GM23338 (cell line): ENCODE measurements around the gene SEC63. TPM values are rescaled to one million over a fixed set of nuclear protein-coding genes. Genes with fewer than 3 reads are reported as not detected.

Experiments
- ATAC-seq: fragments of 200-7000 bp; cut with Tn5 transposase; 3 replicates; pipeline ENCODE4 v1.9.1; 2020
- DNase-seq: peaks from one replicate; pipeline ENCODE4 v3.0.0-alpha.2; 2015; ENCODE audit warnings: low spot score
- H2AFZ ChIP-seq: fragments of 200-600 bp; sonication (generic); 2 replicates; pipeline ENCODE4 v1.8.0; 2016; ENCODE audit warnings: antibody characterized with exemption, mild to moderate bottlenecking, moderate library complexity
- H3F3A ChIP-seq: fragments of 200-600 bp; sonication (generic); replicated peaks from 2 replicates; pipeline ENCODE4 v1.8.0; 2017; ENCODE audit warnings: antibody characterized with exemption, mixed run types, low read depth
- H3K27ac ChIP-seq: fragments of 200-600 bp; sonication (generic); 2 replicates; pipeline ENCODE4 v1.6.1; 2016; ENCODE audit warnings: low read depth
- H3K27me3 ChIP-seq: fragments of 200-600 bp; sonication (generic); 2 replicates; pipeline ENCODE4 v1.8.0; 2016; ENCODE audit warnings: mild to moderate bottlenecking, mixed run types, moderate library complexity; ENCODE audit not compliant: insufficient read depth
- H3K36me3 ChIP-seq: fragments of 200-600 bp; sonication (generic); 2 replicates; pipeline ENCODE4 v1.8.0; 2016; ENCODE audit warnings: mild to moderate bottlenecking; ENCODE audit not compliant: insufficient read depth
- H3K4me1 ChIP-seq: fragments of 200-600 bp; sonication (generic); 2 replicates; pipeline ENCODE4 v1.8.0; 2016; ENCODE audit warnings: mild to moderate bottlenecking, moderate library complexity; ENCODE audit not compliant: insufficient read depth
- H3K4me2 ChIP-seq: fragments of 200-600 bp; sonication (generic); 2 replicates; pipeline ENCODE4 v1.7.1; 2017; ENCODE audit warnings: mixed run types
- H3K4me3 ChIP-seq: fragments of 200-600 bp; sonication (generic); 2 replicates; pipeline ENCODE4 v1.6.1; 2016; ENCODE audit warnings: mixed run types
- H3K79me2 ChIP-seq: fragments of 200-600 bp; sonication (generic); replicated peaks from 2 replicates; pipeline ENCODE4 v1.8.0; 2017; ENCODE audit warnings: mild to moderate bottlenecking; ENCODE audit not compliant: insufficient read depth
- H3K9me2 ChIP-seq: fragments of 200-600 bp; sonication (generic); 2 replicates; pipeline ENCODE4 v1.8.0; 2017; ENCODE audit not compliant: insufficient read depth
- H4K20me1 ChIP-seq: fragments of 200-600 bp; sonication (generic); replicated peaks from 2 replicates; pipeline ENCODE4 v1.8.0; 2017; ENCODE audit warnings: mild to moderate bottlenecking; ENCODE audit not compliant: insufficient read depth
- H3K27ac Mint-ChIP-seq: 2 replicates; pipeline ENCODE4 v1.8.0; 2020; ENCODE audit warnings: inconsistent platforms, mild to moderate bottlenecking, moderate library complexity, mixed read lengths
- H3K27me3 Mint-ChIP-seq: 3 replicates; pipeline ENCODE4 v1.8.0; 2022; ENCODE audit warnings: low read depth, mild to moderate bottlenecking, moderate library complexity, mixed read lengths, inconsistent platforms; ENCODE audit not compliant: insufficient read depth, poor library complexity
- H3K36me3 Mint-ChIP-seq: 3 replicates; pipeline ENCODE4 v1.8.0; 2021; ENCODE audit warnings: low read depth, mild to moderate bottlenecking, inconsistent platforms, moderate library complexity, mixed read lengths
- H3K4me1 Mint-ChIP-seq: 3 replicates; pipeline ENCODE4 v1.8.0; 2020; ENCODE audit warnings: mild to moderate bottlenecking, inconsistent platforms, mixed read lengths
- H3K4me3 Mint-ChIP-seq: 3 replicates; pipeline ENCODE4 v1.8.0; 2021; ENCODE audit warnings: moderate library complexity, mild to moderate bottlenecking, inconsistent platforms, mixed read lengths
- H3K9me3 Mint-ChIP-seq: 3 replicates; pipeline ENCODE4 v1.8.0; 2020; ENCODE audit warnings: moderate library complexity, mild to moderate bottlenecking, inconsistent platforms, mixed read lengths
- CREB1 ChIP-seq: fragments of 250-450 bp; sonication (Bioruptor Pico); IDR thresholded peaks from 2 replicates; pipeline ENCODE4 v1.5.0; 2020; ENCODE audit warnings: low read depth, mild to moderate bottlenecking, moderate library complexity
- EZH2 ChIP-seq: fragments of 200-600 bp; sonication (generic); IDR thresholded peaks from one replicate; pipeline ENCODE4 v1.8.0; 2017; ENCODE audit warnings: antibody characterized with exemption, mild to moderate bottlenecking, low read depth; ENCODE audit not compliant: unreplicated experiment
- JUNB ChIP-seq: IDR thresholded peaks from one replicate; pipeline ENCODE4 v1.6.1; 2016; ENCODE audit warnings: antibody characterized with exemption; ENCODE audit not compliant: unreplicated experiment
- NANOG ChIP-seq: IDR thresholded peaks from 2 replicates; pipeline ENCODE4 v1.6.1; 2016; ENCODE audit warnings: antibody characterized with exemption, borderline replicate concordance
- POLR2AphosphoS5 ChIP-seq: IDR thresholded peaks from 2 replicates; pipeline ENCODE4 v1.6.1; 2016; ENCODE audit warnings: antibody characterized with exemption, low read depth
- STAT1 ChIP-seq: IDR thresholded peaks from one replicate; pipeline ENCODE4 v1.6.1; 2016; ENCODE audit warnings: antibody characterized with exemption; ENCODE audit not compliant: unreplicated experiment
- ZNF114 ChIP-seq: fragments of 250-450 bp; sonication (Bioruptor Pico); IDR thresholded peaks from 2 replicates; pipeline ENCODE4 v1.5.0; 2020; ENCODE audit warnings: mild to moderate bottlenecking, moderate library complexity
- ZNF331 ChIP-seq: fragments of 250-450 bp; sonication (Bioruptor Pico); IDR thresholded peaks from 2 replicates; pipeline ENCODE4 v1.5.0; 2020; ENCODE audit warnings: low read depth, mild to moderate bottlenecking, moderate library complexity
- polyA plus RNA-seq: library from polyadenylated mRNA; unstranded; fragments of >200 nt; fragmentation: Nextera tagmentation; extraction: Ambion mirVana; gene quantifications from 2 replicates; pipeline ENCODE4 v1.2.1, GENCODE V29; 2016
- total RNA-seq: library from RNA; depleted of rRNA; stranded (reverse); fragments of >200 nt; shearing (Covaris generic); gene quantifications from 2 replicates; pipeline ENCODE4 v1.2.3, GENCODE V29; 2014
- TF ChIP-seq, protein P1 (sequence below), 2 experiments: fragments of 200-600 bp in 1 of 2; sonication (generic) in 1 of 2; conservative IDR thresholded peaks; 2 replicates each; pipeline versions ENCODE4 v1.5.1 to v1.6.1; 2016 to 2017; ENCODE audit warnings: antibody characterized with exemption in 2 of 2, low read depth in 2 of 2, mild to moderate bottlenecking in 2 of 2, moderate library complexity in 1 of 2
- TF ChIP-seq, protein P2 (sequence below): IDR thresholded peaks from 2 replicates; pipeline ENCODE4 v1.6.1; 2016; ENCODE audit warnings: antibody characterized with exemption
- TF ChIP-seq, protein P3 (sequence below): IDR thresholded peaks from one replicate; pipeline ENCODE4 v1.6.1; 2018; ENCODE audit warnings: antibody characterized with exemption; ENCODE audit not compliant: unreplicated experiment

SEC63 gene
- total and polyA plus RNA-seq, 2 experiments from 2014 or later, result 48.2 to 124 TPM

- TF ChIP-seq ZNF331 (CRISPR knock-in tag), result no peak
- TF ChIP-seq STAT1, result no peak
- TF ChIP-seq, protein P1, sequence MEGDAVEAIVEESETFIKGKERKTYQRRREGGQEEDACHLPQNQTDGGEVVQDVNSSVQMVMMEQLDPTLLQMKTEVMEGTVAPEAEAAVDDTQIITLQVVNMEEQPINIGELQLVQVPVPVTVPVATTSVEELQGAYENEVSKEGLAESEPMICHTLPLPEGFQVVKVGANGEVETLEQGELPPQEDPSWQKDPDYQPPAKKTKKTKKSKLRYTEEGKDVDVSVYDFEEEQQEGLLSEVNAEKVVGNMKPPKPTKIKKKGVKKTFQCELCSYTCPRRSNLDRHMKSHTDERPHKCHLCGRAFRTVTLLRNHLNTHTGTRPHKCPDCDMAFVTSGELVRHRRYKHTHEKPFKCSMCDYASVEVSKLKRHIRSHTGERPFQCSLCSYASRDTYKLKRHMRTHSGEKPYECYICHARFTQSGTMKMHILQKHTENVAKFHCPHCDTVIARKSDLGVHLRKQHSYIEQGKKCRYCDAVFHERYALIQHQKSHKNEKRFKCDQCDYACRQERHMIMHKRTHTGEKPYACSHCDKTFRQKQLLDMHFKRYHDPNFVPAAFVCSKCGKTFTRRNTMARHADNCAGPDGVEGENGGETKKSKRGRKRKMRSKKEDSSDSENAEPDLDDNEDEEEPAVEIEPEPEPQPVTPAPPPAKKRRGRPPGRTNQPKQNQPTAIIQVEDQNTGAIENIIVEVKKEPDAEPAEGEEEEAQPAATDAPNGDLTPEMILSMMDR (conservative IDR thresholded peaks at IDR 0.05; ENCODE audit: low read depth in 2 of 2), result no peak
- TF ChIP-seq POLR2AphosphoS5, result no peak
- no peak for TF ChIP-seq CREB1
Observed at GRCh38 chr6:107988570-107988969, 30.6 kb upstream of the SEC63 start (continued).

GRCh38 chr6:107987805-107988204 is 29.8 kb upstream of the SEC63 start:
- Histone ChIP-seq H4K20me1 (no peaks in the 10 kb centered on the region), H3K4me2 (peak overlapping the region; percentile 44), H3K9me2 (no peaks in the 10 kb centered on the region; the same call in 1 of the 2 replicates), H3K27me3 (no peaks in the 10 kb centered on the region), H3K4me1 (peaks cover 59% of the 10 kb centered on the region), H3K36me3 (no peaks in the 10 kb centered on the region), H3K79me2 (no peaks in the 10 kb centered on the region), H3F3A (peaks cover 4% of the 10 kb centered on the region; the same call in 1 of the 2 replicates), H2AFZ (no peak overlapping the region), H3K27ac (peak overlapping the region; percentile 86), H3K4me3 (peak overlapping the region; percentile 8; the same call in 1 of the 2 replicates)
- H3K4me1 Mint-ChIP-seq, result peaks cover 56% of the 10 kb centered on the region
- ATAC-seq (peak; percentile 65), DNase-seq (peak; percentile 53)
- peaks cover 10% of the 10 kb centered on the region; the same call in 2 of the 3 replicates for H3K9me3 Mint-ChIP-seq
- TF ChIP-seq ZNF331 (CRISPR knock-in tag), result no peak
- H3K4me3 Mint-ChIP-seq, result peak overlapping the region; percentile 42; the same call in 2 of the 3 replicates
- H3K36me3 Mint-ChIP-seq, result peaks cover 7% of the 10 kb centered on the region; the same call in 2 of the 3 replicates
- peaks cover 7% of the 10 kb centered on the region for H3K27me3 Mint-ChIP-seq
- H3K27ac Mint-ChIP-seq, result peak overlapping the region; percentile 63

DNA sequence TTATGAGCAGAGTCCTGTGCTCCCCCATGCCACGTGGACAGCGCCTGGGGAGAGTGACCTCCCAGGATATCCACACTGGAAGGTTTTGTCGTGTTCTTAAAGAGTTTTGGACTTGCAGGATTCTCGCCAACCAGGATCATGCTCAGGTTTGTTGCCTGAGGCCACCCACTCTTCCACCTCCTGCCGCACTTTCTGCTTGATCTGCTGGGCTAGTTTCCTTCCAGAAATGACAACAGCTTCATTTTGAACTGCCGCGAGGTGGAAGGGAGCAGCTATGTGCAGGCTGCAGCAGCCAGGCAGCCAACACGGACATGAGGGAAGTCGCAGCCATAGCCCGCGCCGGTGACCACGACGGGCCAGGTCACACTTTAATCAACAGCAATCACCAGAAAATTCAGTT is 27.7 kb upstream of the SEC63 start:
- Histone ChIP-seq H3K4me3 (no peak overlapping the region), H3F3A (peaks cover 4% of the 10 kb centered on the region; the same call in 1 of the 2 replicates), H3K4me1 (peaks cover 49% of the 10 kb centered on the region), H3K27me3 (no peaks in the 10 kb centered on the region), H3K27ac (no peak overlapping the region), H3K9me2 (no peaks in the 10 kb centered on the region; the same call in 1 of the 2 replicates), H2AFZ (peak overlapping the region; percentile 60; the same call in 1 of the 2 replicates), H3K79me2 (no peaks in the 10 kb centered on the region), H3K36me3 (no peaks in the 10 kb centered on the region), H4K20me1 (no peaks in the 10 kb centered on the region), H3K4me2 (no peak overlapping the region)
- Mint-ChIP-seq H3K9me3 (peaks cover 8% of the 10 kb centered on the region; the same call in 2 of the 3 replicates), H3K36me3 (peaks cover 7% of the 10 kb centered on the region; the same call in 2 of the 3 replicates), H3K4me1 (peaks cover 47% of the 10 kb centered on the region), H3K27ac (no peak overlapping the region), H3K27me3 (peaks cover 3% of the 10 kb centered on the region), H3K4me3 (no peak overlapping the region)
- DNase-seq (no peak), ATAC-seq (no peak)
- TF ChIP-seq POLR2AphosphoS5 (no peak), CREB1 (no peak), NANOG (no peak), EZH2 (no peak), STAT1 (no peak), ZNF114 (CRISPR knock-in tag) (no peak), JUNB (no peak), ZNF331 (CRISPR knock-in tag) (no peak)
- TF ChIP-seq, protein P2, sequence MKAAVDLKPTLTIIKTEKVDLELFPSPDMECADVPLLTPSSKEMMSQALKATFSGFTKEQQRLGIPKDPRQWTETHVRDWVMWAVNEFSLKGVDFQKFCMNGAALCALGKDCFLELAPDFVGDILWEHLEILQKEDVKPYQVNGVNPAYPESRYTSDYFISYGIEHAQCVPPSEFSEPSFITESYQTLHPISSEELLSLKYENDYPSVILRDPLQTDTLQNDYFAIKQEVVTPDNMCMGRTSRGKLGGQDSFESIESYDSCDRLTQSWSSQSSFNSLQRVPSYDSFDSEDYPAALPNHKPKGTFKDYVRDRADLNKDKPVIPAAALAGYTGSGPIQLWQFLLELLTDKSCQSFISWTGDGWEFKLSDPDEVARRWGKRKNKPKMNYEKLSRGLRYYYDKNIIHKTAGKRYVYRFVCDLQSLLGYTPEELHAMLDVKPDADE, result no peak
- TF ChIP-seq, protein P1 (conservative IDR thresholded peaks at IDR 0.05; ENCODE audit: low read depth in 2 of 2), result no peak
- TF ChIP-seq, protein P3, sequence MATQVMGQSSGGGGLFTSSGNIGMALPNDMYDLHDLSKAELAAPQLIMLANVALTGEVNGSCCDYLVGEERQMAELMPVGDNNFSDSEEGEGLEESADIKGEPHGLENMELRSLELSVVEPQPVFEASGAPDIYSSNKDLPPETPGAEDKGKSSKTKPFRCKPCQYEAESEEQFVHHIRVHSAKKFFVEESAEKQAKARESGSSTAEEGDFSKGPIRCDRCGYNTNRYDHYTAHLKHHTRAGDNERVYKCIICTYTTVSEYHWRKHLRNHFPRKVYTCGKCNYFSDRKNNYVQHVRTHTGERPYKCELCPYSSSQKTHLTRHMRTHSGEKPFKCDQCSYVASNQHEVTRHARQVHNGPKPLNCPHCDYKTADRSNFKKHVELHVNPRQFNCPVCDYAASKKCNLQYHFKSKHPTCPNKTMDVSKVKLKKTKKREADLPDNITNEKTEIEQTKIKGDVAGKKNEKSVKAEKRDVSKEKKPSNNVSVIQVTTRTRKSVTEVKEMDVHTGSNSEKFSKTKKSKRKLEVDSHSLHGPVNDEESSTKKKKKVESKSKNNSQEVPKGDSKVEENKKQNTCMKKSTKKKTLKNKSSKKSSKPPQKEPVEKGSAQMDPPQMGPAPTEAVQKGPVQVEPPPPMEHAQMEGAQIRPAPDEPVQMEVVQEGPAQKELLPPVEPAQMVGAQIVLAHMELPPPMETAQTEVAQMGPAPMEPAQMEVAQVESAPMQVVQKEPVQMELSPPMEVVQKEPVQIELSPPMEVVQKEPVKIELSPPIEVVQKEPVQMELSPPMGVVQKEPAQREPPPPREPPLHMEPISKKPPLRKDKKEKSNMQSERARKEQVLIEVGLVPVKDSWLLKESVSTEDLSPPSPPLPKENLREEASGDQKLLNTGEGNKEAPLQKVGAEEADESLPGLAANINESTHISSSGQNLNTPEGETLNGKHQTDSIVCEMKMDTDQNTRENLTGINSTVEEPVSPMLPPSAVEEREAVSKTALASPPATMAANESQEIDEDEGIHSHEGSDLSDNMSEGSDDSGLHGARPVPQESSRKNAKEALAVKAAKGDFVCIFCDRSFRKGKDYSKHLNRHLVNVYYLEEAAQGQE, result no peak
